Chondrocyte (in vitro differentiated cells): Measurements from ENCODE around the gene ANXA8. TPM values are rescaled to one million over a fixed set of nuclear protein-coding genes. Genes with fewer than 3 reads are reported as not detected.
"Not testable (repeated sequence)": the region's sequence is repeated elsewhere in the genome, so short reads cannot be mapped to it uniquely, and the experiment has no call there.

Experiments used
- DNase-seq: peaks from one replicate; pipeline ENCODE4 v3.0.0; 2021; ENCODE audit warnings: mixed read lengths, low spot score
- H3K27ac Mint-ChIP-seq: one replicate; pipeline ENCODE4 v1.8.0; 2021; ENCODE audit warnings: mild to moderate bottlenecking, moderate library complexity, mixed read lengths; ENCODE audit not compliant: unreplicated experiment
- H3K27me3 Mint-ChIP-seq: 2 replicates; pipeline ENCODE4 v1.8.0; 2021; ENCODE audit warnings: low read depth, mixed read lengths
- H3K36me3 Mint-ChIP-seq: 2 replicates; pipeline ENCODE4 v1.8.0; 2021; ENCODE audit warnings: low read depth, mixed read lengths
- H3K4me1 Mint-ChIP-seq: 2 replicates; pipeline ENCODE4 v1.8.0; 2021; ENCODE audit warnings: low read depth, mild to moderate bottlenecking, mixed read lengths
- H3K4me3 Mint-ChIP-seq: one replicate; pipeline ENCODE4 v1.8.0; 2021; ENCODE audit warnings: mild to moderate bottlenecking, moderate library complexity, mixed read lengths; ENCODE audit not compliant: unreplicated experiment
- H3K9me3 Mint-ChIP-seq: 2 replicates; pipeline ENCODE4 v1.8.0; 2021; ENCODE audit warnings: low read depth, mixed read lengths
- total RNA-seq: library from RNA; stranded (reverse); gene quantifications from 3 replicates; pipeline ENCODE4 v1.2.1, GENCODE V29; 2021
- TF ChIP-seq, protein P1 (sequence below): fragments of 200-600 bp; sonication (generic); IDR thresholded peaks from 2 replicates; pipeline ENCODE4 v1.5.0; 2021; ENCODE audit warnings: antibody characterized with exemption, mild to moderate bottlenecking, moderate library complexity

The ANXA8 gene
- total RNA-seq, 1 donor from 2014 or later, result 0.27 TPM

DNA sequence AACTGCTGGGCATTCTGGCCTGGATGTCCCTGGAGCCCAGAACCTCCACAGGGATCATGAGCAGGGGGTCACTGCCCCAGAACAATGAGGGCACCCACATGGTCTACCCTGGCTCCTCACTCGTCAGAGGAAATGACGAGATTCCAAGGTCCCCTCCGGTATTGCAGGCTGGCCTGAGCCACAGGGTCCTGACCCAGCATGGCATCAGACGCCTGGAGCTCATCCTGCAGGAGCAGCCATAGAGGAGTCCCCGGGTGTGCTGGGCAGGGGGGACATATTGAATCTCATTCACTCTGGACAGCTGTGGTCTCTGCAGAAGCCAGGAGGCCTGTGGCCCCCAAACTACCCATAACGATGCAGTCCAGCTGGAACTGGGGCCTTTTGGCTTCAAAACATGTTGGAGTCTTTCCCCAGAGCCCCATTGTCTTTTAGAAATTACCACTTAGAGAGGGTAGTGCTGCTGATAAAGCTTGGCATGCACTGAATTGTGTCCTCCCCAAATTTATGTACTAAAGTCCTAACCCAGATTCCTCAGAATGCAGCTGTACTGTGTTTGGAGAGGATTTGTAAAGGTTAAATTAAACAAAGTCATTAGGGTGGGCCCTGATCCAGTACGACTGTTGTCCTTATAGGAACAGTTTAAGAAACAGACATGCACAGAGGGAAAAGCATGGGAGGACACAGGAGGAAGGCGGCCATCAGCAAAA is 27.7 kb downstream of the ANXA8 start:
- peak; percentile 79 for DNase-seq
- Mint-ChIP-seq H3K27ac (no peak overlapping the region), H3K27me3 (peaks cover 6% of the 10 kb centered on the region), H3K36me3 (no peaks in the 10 kb centered on the region), H3K4me1 (peaks cover 12% of the 10 kb centered on the region), H3K9me3 (no peaks in the 10 kb centered on the region), H3K4me3 (no peak overlapping the region)
- TF ChIP-seq, protein P1, sequence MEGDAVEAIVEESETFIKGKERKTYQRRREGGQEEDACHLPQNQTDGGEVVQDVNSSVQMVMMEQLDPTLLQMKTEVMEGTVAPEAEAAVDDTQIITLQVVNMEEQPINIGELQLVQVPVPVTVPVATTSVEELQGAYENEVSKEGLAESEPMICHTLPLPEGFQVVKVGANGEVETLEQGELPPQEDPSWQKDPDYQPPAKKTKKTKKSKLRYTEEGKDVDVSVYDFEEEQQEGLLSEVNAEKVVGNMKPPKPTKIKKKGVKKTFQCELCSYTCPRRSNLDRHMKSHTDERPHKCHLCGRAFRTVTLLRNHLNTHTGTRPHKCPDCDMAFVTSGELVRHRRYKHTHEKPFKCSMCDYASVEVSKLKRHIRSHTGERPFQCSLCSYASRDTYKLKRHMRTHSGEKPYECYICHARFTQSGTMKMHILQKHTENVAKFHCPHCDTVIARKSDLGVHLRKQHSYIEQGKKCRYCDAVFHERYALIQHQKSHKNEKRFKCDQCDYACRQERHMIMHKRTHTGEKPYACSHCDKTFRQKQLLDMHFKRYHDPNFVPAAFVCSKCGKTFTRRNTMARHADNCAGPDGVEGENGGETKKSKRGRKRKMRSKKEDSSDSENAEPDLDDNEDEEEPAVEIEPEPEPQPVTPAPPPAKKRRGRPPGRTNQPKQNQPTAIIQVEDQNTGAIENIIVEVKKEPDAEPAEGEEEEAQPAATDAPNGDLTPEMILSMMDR, result no peak

DNA sequence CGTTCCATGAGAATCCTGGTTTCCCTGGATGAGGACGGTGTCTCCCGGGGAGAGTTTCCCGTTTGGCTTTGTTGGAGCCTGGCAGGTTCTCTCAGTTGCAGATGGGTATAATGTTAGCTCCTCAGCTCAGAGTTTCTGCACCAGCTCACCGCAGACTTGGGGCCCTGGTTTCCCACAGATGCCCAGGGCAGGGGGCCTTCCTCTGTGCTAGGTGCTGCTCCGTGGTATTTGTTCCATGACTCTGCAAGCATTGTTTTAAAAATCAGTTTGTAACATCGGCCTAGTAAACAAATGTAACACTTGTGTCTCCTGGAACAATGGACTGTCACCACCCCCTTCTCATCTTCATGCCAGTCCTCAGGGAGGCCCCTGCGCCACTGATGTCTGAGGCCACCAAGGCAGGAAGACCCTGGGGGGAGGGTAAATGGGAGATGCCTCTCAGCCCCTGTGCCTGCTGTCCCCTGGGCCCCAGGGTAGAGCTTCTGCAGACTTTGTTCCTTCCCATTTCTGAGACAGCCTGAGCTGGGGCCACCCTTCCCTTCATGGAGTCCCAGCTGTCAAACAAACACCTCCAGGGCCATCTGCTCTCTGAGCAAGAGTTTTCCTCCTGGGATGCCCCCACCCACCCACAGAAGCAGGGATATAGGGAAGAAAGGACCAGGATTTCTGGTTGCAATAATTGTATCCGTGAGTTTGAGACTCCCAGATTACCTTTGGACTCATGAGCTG is 28.4 kb downstream of the ANXA8 start:
- not testable (repeated sequence) for H3K27ac Mint-ChIP-seq, H3K4me1 Mint-ChIP-seq, DNase-seq, H3K36me3 Mint-ChIP-seq, H3K27me3 Mint-ChIP-seq, H3K9me3 Mint-ChIP-seq, H3K4me3 Mint-ChIP-seq

DNA sequence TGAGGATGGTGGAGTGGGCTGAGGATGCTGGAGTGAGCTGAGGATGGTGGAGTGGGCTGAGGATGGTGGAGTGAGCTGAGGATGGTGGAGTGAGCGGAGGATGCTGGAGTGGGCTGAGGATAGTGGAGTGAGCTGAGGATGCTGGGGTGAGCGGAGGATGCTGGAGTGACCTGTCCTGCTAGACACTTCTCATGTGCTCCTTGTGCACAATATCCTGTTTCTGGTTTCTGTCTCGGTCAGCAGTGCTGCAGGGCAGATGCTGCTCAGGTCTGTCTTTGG is 29.2 kb downstream of the ANXA8 start:
- Mint-ChIP-seq H3K4me3 (no peak overlapping the region), H3K27ac (no peak overlapping the region), H3K9me3 (no peaks in the 10 kb centered on the region), H3K27me3 (peaks cover 6% of the 10 kb centered on the region), H3K36me3 (no peaks in the 10 kb centered on the region), H3K4me1 (peaks cover 9% of the 10 kb centered on the region)
- DNase-seq, result no peak
- TF ChIP-seq, protein P1, result no peak

DNA sequence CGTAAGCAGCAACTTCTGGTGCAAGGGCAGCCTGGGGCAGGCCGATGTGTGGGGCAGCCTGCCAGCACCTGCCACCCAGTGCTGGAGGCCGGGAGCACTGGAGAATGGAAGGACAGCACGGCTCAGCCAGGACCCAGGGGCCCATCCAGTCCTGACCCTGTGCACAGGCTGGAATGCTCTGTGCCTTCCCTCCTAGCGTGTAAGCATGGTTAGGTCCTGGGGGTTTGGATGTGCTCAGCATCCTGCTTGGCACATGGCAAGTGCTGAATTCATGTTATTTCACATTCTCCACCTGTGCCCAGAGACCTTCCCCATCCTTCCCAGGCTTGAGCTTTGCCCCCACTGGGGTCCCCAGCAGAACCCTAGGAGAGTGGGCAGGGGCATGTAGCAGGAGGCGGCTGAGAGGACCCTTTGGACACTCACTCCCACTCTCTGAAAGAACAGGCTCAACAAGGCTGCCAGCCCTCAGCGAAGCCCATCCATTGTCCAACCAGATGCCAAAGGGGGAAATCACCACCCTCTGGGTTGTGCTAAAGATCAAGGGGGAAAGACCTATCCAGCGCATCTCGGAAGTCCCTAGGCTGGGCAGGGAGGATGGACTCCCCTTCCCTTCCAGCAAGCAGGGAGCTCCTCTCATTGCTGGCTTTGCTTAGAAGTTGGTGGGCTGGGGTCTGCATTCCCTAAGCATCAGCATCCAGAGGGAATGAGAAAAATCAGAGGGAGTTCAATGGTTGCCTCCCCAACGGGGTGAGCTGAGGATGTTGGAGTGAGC is 29.7 kb downstream of the ANXA8 start:
- TF ChIP-seq, protein P1, result no peak
- H3K27ac Mint-ChIP-seq, result no peak overlapping the region
- no peaks in the 10 kb centered on the region for H3K9me3 Mint-ChIP-seq
- no peaks in the 10 kb centered on the region for H3K36me3 Mint-ChIP-seq
- peak; percentile 68 for DNase-seq
- H3K27me3 Mint-ChIP-seq, result peaks cover 6% of the 10 kb centered on the region
- H3K4me1 Mint-ChIP-seq, result peaks cover 9% of the 10 kb centered on the region
- H3K4me3 Mint-ChIP-seq, result no peak overlapping the region

DNA sequence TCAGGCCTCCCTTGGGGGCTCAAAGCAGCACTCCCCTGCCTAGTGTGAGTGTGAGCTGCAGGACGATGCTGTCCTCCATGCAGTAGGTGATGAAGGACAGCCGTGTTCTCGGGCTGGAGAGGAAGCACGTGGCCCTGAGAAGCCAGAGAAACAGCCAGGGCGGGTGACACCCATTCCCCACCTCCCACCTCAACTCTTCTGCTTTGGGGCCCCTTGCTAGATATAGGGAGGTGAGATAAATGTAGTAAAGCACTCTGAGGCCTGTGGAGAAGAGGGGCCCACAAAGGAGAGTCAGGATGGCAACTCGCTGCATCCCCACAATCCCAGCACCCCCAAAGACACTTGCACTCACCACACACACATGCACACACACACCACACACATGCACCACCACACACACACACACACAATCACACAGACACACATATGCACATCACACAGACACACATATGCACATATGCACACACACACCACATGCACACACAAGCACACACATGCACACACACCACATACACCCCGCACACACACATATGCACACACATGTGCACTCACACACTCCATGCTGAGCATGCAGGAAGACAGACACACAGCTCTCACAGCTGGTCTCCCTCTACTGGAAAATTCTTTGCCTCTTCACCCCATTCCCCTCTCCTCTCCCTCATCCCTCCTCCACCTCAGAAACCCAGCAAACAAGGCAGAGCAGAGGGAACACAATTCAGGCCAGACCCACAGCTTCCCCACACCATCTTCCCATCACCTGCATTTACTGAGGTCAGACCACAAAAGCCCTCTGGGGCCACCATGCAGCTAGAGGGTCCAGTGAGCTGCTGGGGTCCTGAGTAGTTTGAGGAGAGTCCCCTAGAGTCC is 30.5 kb downstream of the ANXA8 start:
- no peak for DNase-seq
- TF ChIP-seq, protein P1, result no peak
- Mint-ChIP-seq H3K27me3 (peaks cover 6% of the 10 kb centered on the region), H3K9me3 (no peaks in the 10 kb centered on the region), H3K4me1 (peaks cover 2% of the 10 kb centered on the region), H3K36me3 (no peaks in the 10 kb centered on the region), H3K27ac (no peak overlapping the region), H3K4me3 (no peak overlapping the region)
